K562 (cell line): ENCODE data around the gene TRNAU1AP. TPM values are rescaled to one million over a fixed set of nuclear protein-coding genes. Genes with fewer than 3 reads are reported as not detected.

Source experiments
- AFF1 ChIP-seq, 2 experiments: fragments of 450-650 bp; IDR thresholded peaks; 2 replicates each; pipeline ENCODE4 v1.6.1; 2018; ENCODE audit warnings: mild to moderate bottlenecking in 2 of 2, low read depth in 1 of 2; ENCODE audit not compliant: partially characterized antibody in 2 of 2
- ARID3A ChIP-seq: IDR thresholded peaks from 2 replicates; pipeline ENCODE4 v1.6.1; 2012; ENCODE audit warnings: low read depth, low read length, improper control_type of control experiment, borderline replicate concordance
- CBFB ChIP-seq: sonication (generic); formaldehyde crosslinking; IDR thresholded peaks from 2 replicates; pipeline ENCODE4 v1.4.0; 2020; ENCODE audit warnings: mild to moderate bottlenecking, missing genetic modification reagents
- E2F3 ChIP-seq: fragments of 250-450 bp; sonication (Bioruptor Pico); IDR thresholded peaks from 2 replicates; pipeline ENCODE4 v1.4.0; 2020; ENCODE audit warnings: mild to moderate bottlenecking
- ELF1 ChIP-seq: fragments of 200-800 bp; sonication (Bioruptor generic); IDR thresholded peaks from 2 replicates; pipeline ENCODE4 v1.6.1; 2016; ENCODE audit warnings: missing genetic modification characterization, missing compliant biosample characterization
- HDAC2 ChIP-seq: fragments of 450-650 bp; IDR thresholded peaks from 2 replicates; pipeline ENCODE4 v1.6.1; 2016; ENCODE audit warnings: mild to moderate bottlenecking
- HOMEZ ChIP-seq: fragments of 250-450 bp; sonication (Bioruptor Pico); IDR thresholded peaks from 2 replicates; pipeline ENCODE4 v1.4.0; 2020; ENCODE audit warnings: mild to moderate bottlenecking, moderate library complexity
- MCM2 ChIP-seq: fragments of 450-650 bp; IDR thresholded peaks from 2 replicates; pipeline ENCODE4 v1.6.1; 2017; ENCODE audit warnings: low read depth, mild to moderate bottlenecking
- PRPF4 ChIP-seq: fragments of 200-400 bp; formaldehyde crosslinking; IDR thresholded peaks from one replicate; pipeline ENCODE4 v1.6.1; 2017; ENCODE audit warnings: low read length, low read depth, mild to moderate bottlenecking; ENCODE audit not compliant: insufficient read depth, poor library complexity, severe bottlenecking
- PTTG1 ChIP-seq: fragments of 450-650 bp; IDR thresholded peaks from 2 replicates; pipeline ENCODE4 v1.6.1; 2016; ENCODE audit warnings: low read depth, mild to moderate bottlenecking, missing genetic modification characterization, missing compliant biosample characterization
- RCOR1 ChIP-seq, 2 experiments: IDR thresholded peaks; 2 replicates each; pipeline ENCODE4 v1.6.1; 2012; ENCODE audit warnings: low read depth in 2 of 2, low read length in 2 of 2, borderline replicate concordance in 1 of 2, improper control_type of control experiment in 1 of 2
- SFPQ ChIP-seq: fragments of 200-400 bp; formaldehyde crosslinking; IDR thresholded peaks from 2 replicates; pipeline ENCODE4 v1.6.1; 2017; ENCODE audit warnings: mild to moderate bottlenecking, low read depth, low read length, moderate library complexity
- SNAPC5 ChIP-seq: fragments of 250-450 bp; sonication (Bioruptor Pico); IDR thresholded peaks from 2 replicates; pipeline ENCODE4 v1.8.0; 2021; ENCODE audit warnings: moderate library complexity, mild to moderate bottlenecking, inconsistent platforms
- THRB ChIP-seq: fragments of 450-650 bp; formaldehyde crosslinking; conservative IDR thresholded peaks from 2 replicates; pipeline ENCODE4 v1.4.0; 2022; ENCODE audit warnings: mild to moderate bottlenecking, missing genetic modification characterization
- ZKSCAN1 ChIP-seq: fragments of 150-350 bp; IDR thresholded peaks from 2 replicates; pipeline ENCODE4 v1.6.1; 2016; ENCODE audit warnings: low read depth, low read length
- polyA plus RNA-seq, 8 experiments: library from polyadenylated mRNA; depleted of rRNA in 4 of 8; stranded (reverse) in 5 of 8; unstranded in 3 of 8; fragments of >200 nt; fragmentation: Nextera tagmentation in 2 of 8; fragmentation: Illumina TruSeq in 1 of 8; extraction: Ambion mirVana in 2 of 8; extraction: Trizol in 1 of 8; gene quantifications; 2 replicates each; pipeline versions ENCODE4 v1.2.1 to v1.2.3, GENCODE V29; 2011 to 2014; ENCODE audit warnings: inconsistent platforms in 1 of 8, missing spikeins in 1 of 8
- total RNA-seq, 7 experiments: library from RNA; depleted of rRNA in 6 of 7; stranded (reverse); fragments of >200 nt in 6 of 7; fragmentation: Illumina TruSeq in 2 of 7; extraction: Trizol in 2 of 7; gene quantifications; 2 replicates each; pipeline versions ENCODE4 v1.2.1 to v1.2.3, GENCODE V29; 2011 to 2021; ENCODE audit warnings: low replicate concordance in 1 of 7

TRNAU1AP gene
- total and polyA plus RNA-seq, 9 of the 15 experiments (the other 6 are each of a cell fraction or from before 2014, with no cell fraction given) = 34.9 to 110 (median 46.3) TPM

- no peak for TF ChIP-seq ARID3A
- TF ChIP-seq RCOR1 (IDR thresholded peaks at IDR 0.05; ENCODE audit: borderline replicate concordance in 1 of 2, low read depth in 2 of 2, low read length in 2 of 2) = no peak
- no peak for TF ChIP-seq PTTG1 (tag)
- no peak for TF ChIP-seq ELF1 (tag)
- TF ChIP-seq THRB = no peak
- no peak for TF ChIP-seq HOMEZ
- TF ChIP-seq CBFB (CRISPR knock-in tag) = no peak
- no peak for TF ChIP-seq AFF1 (IDR thresholded peaks at IDR 0.05; ENCODE audit: low read depth in 1 of 2, partially characterized antibody in 2 of 2)
- TF ChIP-seq ZKSCAN1 = no peak
- no peak for TF ChIP-seq PRPF4
- TF ChIP-seq SNAPC5 = no peak
- TF ChIP-seq E2F3 (CRISPR knock-in tag) = no peak
- TF ChIP-seq MCM2 = no peak
- no peak for TF ChIP-seq HDAC2
- no peak for TF ChIP-seq SFPQ
These were observed 25.1 kb downstream of the TRNAU1AP start (continued) for GRCh38 chr1:28577738-28578536.
